Liver (tissue), 9 donors: Measurements from ENCODE around the gene GINS2. TPM values are rescaled to one million over a fixed set of nuclear protein-coding genes. Genes with fewer than 3 reads are reported as not detected.
A peak's percentile ranks its signal among the peaks of the same experiment; 100 is the strongest.

ENCODE experiments used
- DNase-seq: peaks from one replicate; pipeline ENCODE4 v3.0.0-alpha.2; 2017; ENCODE audit warnings: low spot score
- H3K27ac ChIP-seq, 2 donors: one replicate each; pipeline ENCODE4 v1.7.0; 2013; ENCODE audit warnings: inconsistent platforms in 2 of 2, low read length in 2 of 2, control low read depth in 1 of 2, low read depth in 1 of 2, mild to moderate bottlenecking in 1 of 2
- H3K27me3 ChIP-seq, 4 donors: one replicate each; pipeline versions ENCODE4 v1.6.1 to v1.7.0; 2013; ENCODE audit warnings: low read length in 3 of 4, inconsistent platforms in 1 of 4, mild to moderate bottlenecking in 1 of 4, moderate library complexity in 1 of 4; ENCODE audit not compliant: control insufficient read depth in 4 of 4, insufficient read depth in 4 of 4
- H3K36me3 ChIP-seq, 4 donors: one replicate each; pipeline versions ENCODE4 v1.6.1 to v1.7.0; 2013; ENCODE audit warnings: low read length in 3 of 4, mild to moderate bottlenecking in 3 of 4, low read depth in 1 of 4, moderate library complexity in 1 of 4; ENCODE audit not compliant: control insufficient read depth in 4 of 4, insufficient read depth in 3 of 4
- H3K4me1 ChIP-seq, 4 donors: one replicate each; pipeline versions ENCODE4 v1.6.1 to v1.7.0; 2013; ENCODE audit warnings: low read length in 3 of 4, mild to moderate bottlenecking in 3 of 4, moderate library complexity in 1 of 4; ENCODE audit not compliant: control insufficient read depth in 4 of 4, insufficient read depth in 4 of 4
- H3K4me3 ChIP-seq, 3 donors: one replicate each; pipeline versions ENCODE4 v1.6.1 to v1.7.0; 2013; ENCODE audit warnings: low read length in 3 of 3, control low read depth in 1 of 3, low read depth in 1 of 3, mild to moderate bottlenecking in 1 of 3
- H3K9ac ChIP-seq, 2 donors: one replicate each; pipeline ENCODE4 v1.7.0; 2013; ENCODE audit warnings: low read length in 2 of 2, mild to moderate bottlenecking in 2 of 2, moderate library complexity in 2 of 2, control low read depth in 1 of 2, low read depth in 1 of 2
- H3K9me3 ChIP-seq, 4 donors: one replicate each; pipeline versions ENCODE4 v1.6.1 to v1.7.0; 2013; ENCODE audit warnings: low read length in 3 of 4; ENCODE audit not compliant: control insufficient read depth in 4 of 4
- EGR1 ChIP-seq, 2 donors: IDR thresholded peaks; 2 replicates each; pipeline ENCODE4 v1.6.1; 2016 to 2018; ENCODE audit warnings: antibody characterized with exemption in 2 of 2, low read depth in 2 of 2
- FOXA1 ChIP-seq: IDR thresholded peaks from 2 replicates; pipeline ENCODE4 v1.6.1; 2016; ENCODE audit warnings: antibody characterized with exemption
- HNF4A ChIP-seq, 2 donors: conservative IDR thresholded peaks; 2 replicates each; pipeline ENCODE4 v1.6.1; 2016; ENCODE audit warnings: antibody characterized with exemption in 2 of 2, mild to moderate bottlenecking in 2 of 2
- HNF4G ChIP-seq: IDR thresholded peaks from 2 replicates; pipeline ENCODE4 v1.6.1; 2016; ENCODE audit warnings: antibody characterized with exemption
- JUND ChIP-seq, 2 donors: IDR thresholded peaks; 2 replicates each; pipeline ENCODE4 v1.6.1; 2016; ENCODE audit warnings: antibody characterized with exemption in 2 of 2
- RXRA ChIP-seq, 2 donors: IDR thresholded peaks; 2 replicates each; pipeline ENCODE4 v1.6.1; 2017 to 2018; ENCODE audit warnings: antibody characterized with exemption in 2 of 2, mild to moderate bottlenecking in 1 of 2
- SP1 ChIP-seq: IDR thresholded peaks from 2 replicates; pipeline ENCODE4 v1.6.1; 2018; ENCODE audit warnings: antibody characterized with exemption, mild to moderate bottlenecking
- TAF1 ChIP-seq: conservative IDR thresholded peaks from 2 replicates; pipeline ENCODE4 v1.6.1; 2016; ENCODE audit warnings: antibody characterized with exemption, mild to moderate bottlenecking
- YY1 ChIP-seq: IDR thresholded peaks from 2 replicates; pipeline ENCODE4 v1.6.1; 2016; ENCODE audit warnings: antibody characterized with exemption, mild to moderate bottlenecking
- WGBS: extraction: QIAGEN DNeasy Blood & Tissue Kit; methylation state at CpG from one replicate; pipeline ENCODE4 v1.1.7; 2013; 5-methylcytosine and 5-hydroxymethylcytosine counted together
- polyA plus RNA-seq, 2 donors: library from polyadenylated mRNA; stranded (reverse) in 1 of 2; unstranded in 1 of 2; fragments of 200-250 nt in 1 of 2; fragments of >200 nt in 1 of 2; fragmentation: Nextera tagmentation in 1 of 2; extraction: Ambion mirVana in 1 of 2; gene quantifications; one replicate each; pipeline versions ENCODE4 v1.2.1 to v1.2.3, GENCODE V29; 2013 to 2015
- total RNA-seq, 2 donors: library from RNA; depleted of rRNA; stranded (reverse); fragments of >200 nt; gene quantifications; one replicate each; pipeline ENCODE4 v1.2.3, GENCODE V29; 2014
- TF ChIP-seq, protein P1 (sequence below): IDR thresholded peaks from 2 replicates; pipeline ENCODE4 v1.6.1; 2016; ENCODE audit warnings: antibody characterized with exemption
- TF ChIP-seq, protein P2 (sequence below): fragments of 150-350 bp; IDR thresholded peaks from 2 replicates; pipeline ENCODE4 v1.5.1; 2017; ENCODE audit warnings: improper control_type of control experiment, low read depth, low read length; ENCODE audit not compliant: missing input control
- TF ChIP-seq, protein P3 (sequence below): IDR thresholded peaks from 2 replicates; pipeline ENCODE4 v1.6.1; 2016; ENCODE audit warnings: antibody characterized with exemption
- TF ChIP-seq, protein P4 (sequence below): IDR thresholded peaks from 2 replicates; pipeline ENCODE4 v1.6.1; 2016; ENCODE audit warnings: antibody characterized with exemption
- donor health status: healthy.
- donor health status: healthy.
- donor health status: healthy.
- donor health status: healthy.
- donor health status: healthy.

GINS2 gene
- total and polyA plus RNA-seq, 4 donors = 0.17 to 9.3 (median 0.86) TPM

DNA sequence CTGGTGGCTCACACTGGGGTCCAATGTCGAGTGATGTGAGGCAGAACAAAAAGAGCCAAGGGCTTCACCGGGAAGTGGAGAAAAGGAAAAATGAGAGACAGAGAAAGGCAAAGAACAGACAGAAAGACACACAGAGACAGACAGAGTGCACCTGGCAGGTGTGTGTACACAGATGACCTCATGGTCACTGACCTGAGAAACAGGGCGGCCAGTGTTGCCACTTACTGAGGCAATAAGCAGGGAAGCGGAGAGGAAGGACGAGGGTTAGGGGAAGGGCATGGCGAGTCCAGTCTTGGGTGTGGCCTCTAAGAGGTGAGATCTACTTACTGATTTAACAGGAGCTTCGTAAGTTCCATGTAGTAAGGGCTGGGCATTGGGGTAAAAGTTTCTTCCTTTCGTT lies 7.5 kb downstream of the GINS2 start (continued):
- TF ChIP-seq, protein P1, sequence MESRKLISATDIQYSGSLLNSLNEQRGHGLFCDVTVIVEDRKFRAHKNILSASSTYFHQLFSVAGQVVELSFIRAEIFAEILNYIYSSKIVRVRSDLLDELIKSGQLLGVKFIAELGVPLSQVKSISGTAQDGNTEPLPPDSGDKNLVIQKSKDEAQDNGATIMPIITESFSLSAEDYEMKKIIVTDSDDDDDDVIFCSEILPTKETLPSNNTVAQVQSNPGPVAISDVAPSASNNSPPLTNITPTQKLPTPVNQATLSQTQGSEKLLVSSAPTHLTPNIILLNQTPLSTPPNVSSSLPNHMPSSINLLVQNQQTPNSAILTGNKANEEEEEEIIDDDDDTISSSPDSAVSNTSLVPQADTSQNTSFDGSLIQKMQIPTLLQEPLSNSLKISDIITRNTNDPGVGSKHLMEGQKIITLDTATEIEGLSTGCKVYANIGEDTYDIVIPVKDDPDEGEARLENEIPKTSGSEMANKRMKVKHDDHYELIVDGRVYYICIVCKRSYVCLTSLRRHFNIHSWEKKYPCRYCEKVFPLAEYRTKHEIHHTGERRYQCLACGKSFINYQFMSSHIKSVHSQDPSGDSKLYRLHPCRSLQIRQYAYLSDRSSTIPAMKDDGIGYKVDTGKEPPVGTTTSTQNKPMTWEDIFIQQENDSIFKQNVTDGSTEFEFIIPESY = no peak
- TF ChIP-seq TAF1 (no peak), FOXA1 (peak; percentile 74), JUND (IDR thresholded peaks at IDR 0.05) (peak; percentile 88 to 91), SP1 (peak; percentile 53), EGR1 (IDR thresholded peaks at IDR 0.05; ENCODE audit: low read depth in 2 of 2) (peak in 1 of 2 donors; percentile 42)

DNA sequence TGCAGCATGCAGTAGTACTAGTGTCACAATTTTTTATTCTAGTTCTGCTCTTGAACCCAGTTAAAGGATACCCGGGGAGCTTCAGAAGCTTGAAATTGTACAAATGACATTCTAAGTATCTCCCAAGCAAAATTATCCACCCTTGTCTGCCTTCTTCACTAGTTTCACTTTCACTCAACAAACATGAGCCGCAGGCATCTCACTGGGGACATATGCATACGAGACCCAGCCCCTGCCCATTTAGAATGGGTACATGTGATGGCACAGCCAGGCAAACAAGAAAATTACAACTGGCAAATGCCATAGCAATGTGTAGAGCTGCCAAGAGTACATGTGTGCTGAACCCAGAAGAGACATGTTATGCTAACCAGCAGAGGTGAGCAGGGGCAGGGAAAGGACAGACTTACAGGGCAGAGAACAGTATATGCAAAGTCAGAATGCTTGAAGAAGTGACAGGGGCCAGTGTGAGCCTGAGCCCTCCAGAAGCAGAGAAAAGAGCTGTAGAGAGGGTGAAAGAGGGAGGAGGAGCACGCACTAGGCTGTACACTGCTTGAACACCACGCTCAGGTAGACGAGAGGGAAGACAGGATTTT lies 8.3 kb downstream of the GINS2 start:
- Histone ChIP-seq H3K27ac (peak overlapping the region; percentile 63 to 69), H3K36me3 (peaks cover 0 to 3% (median 0%) of the 10 kb centered on the region in 4 donors), H3K4me1 (peaks cover 3 to 24% (median 19%) of the 10 kb centered on the region in 4 donors), H3K27me3 (no peaks in the 10 kb centered on the region), H3K9ac (no peak overlapping the region), H3K4me3 (no peak overlapping the region), H3K9me3 (no peaks in the 10 kb centered on the region)
- TF ChIP-seq, protein P2, sequence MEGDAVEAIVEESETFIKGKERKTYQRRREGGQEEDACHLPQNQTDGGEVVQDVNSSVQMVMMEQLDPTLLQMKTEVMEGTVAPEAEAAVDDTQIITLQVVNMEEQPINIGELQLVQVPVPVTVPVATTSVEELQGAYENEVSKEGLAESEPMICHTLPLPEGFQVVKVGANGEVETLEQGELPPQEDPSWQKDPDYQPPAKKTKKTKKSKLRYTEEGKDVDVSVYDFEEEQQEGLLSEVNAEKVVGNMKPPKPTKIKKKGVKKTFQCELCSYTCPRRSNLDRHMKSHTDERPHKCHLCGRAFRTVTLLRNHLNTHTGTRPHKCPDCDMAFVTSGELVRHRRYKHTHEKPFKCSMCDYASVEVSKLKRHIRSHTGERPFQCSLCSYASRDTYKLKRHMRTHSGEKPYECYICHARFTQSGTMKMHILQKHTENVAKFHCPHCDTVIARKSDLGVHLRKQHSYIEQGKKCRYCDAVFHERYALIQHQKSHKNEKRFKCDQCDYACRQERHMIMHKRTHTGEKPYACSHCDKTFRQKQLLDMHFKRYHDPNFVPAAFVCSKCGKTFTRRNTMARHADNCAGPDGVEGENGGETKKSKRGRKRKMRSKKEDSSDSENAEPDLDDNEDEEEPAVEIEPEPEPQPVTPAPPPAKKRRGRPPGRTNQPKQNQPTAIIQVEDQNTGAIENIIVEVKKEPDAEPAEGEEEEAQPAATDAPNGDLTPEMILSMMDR = no peak
- no peak for TF ChIP-seq HNF4A (conservative IDR thresholded peaks at IDR 0.05)
- no peak for TF ChIP-seq HNF4G
- no peak for TF ChIP-seq TAF1
- TF ChIP-seq, protein P1 = no peak
- TF ChIP-seq, protein P3, sequence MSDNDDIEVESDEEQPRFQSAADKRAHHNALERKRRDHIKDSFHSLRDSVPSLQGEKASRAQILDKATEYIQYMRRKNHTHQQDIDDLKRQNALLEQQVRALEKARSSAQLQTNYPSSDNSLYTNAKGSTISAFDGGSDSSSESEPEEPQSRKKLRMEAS = no peak
- DNase-seq = no peak
- 66% methylated on average over 6 of the region's 6 CpGs for WGBS

DNA sequence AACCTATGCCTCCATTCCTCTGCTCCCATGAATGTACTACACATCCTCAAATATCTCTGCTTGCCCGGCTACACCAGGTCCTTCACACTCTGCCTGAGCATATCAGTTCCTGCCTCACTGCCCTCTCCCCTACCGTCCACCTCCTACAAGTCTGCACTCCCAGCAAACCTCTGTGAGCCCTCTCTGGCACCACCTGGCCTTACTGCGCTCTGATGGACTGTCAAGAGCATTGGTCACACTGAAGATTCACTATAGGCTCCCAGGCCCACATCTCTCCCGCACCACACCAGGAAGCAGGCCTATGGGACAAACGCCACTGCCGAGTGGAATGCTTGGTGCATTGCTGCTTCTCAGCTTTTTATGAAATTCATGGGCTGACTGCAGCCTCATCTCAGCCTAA lies 8.9 kb downstream of the GINS2 start:
- H3K9me3 ChIP-seq = no peaks in the 10 kb centered on the region
- H3K4me1 ChIP-seq = peaks cover 3 to 28% (median 25%) of the 10 kb centered on the region in 4 donors
- DNase-seq = no peak
- peak overlapping the region in 1 of 2 donors; percentile 63 for H3K27ac ChIP-seq
- peaks cover 0 to 4% (median 1%) of the 10 kb centered on the region in 4 donors for H3K36me3 ChIP-seq
- H3K9ac ChIP-seq = no peak overlapping the region
- 92% methylated on average over 6 of the region's 6 CpGs for WGBS
- TF ChIP-seq EGR1 (IDR thresholded peaks at IDR 0.05; ENCODE audit: low read depth in 2 of 2) (no peak), RXRA (IDR thresholded peaks at IDR 0.05) (no peak), YY1 (no peak), JUND (IDR thresholded peaks at IDR 0.05) (no peak)
- TF ChIP-seq, protein P1 = no peak
- TF ChIP-seq, protein P4, sequence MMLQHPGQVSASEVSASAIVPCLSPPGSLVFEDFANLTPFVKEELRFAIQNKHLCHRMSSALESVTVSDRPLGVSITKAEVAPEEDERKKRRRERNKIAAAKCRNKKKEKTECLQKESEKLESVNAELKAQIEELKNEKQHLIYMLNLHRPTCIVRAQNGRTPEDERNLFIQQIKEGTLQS = no peak
- H3K27me3 ChIP-seq = no peaks in the 10 kb centered on the region
- no peak overlapping the region for H3K4me3 ChIP-seq
